Parathyroid adenoma (tissue), 2 donors: Measurements from ENCODE around the gene PDZRN3.

ENCODE experiments used
- H2AFZ ChIP-seq: fragments of 300-600 bp; sonication (generic); one replicate; pipeline ENCODE4 v1.7.0; 2017; ENCODE audit warnings: antibody characterized with exemption, mild to moderate bottlenecking
- H3K27ac ChIP-seq: fragments of 300-600 bp; sonication (generic); one replicate; pipeline ENCODE4 v1.7.0; 2017
- H3K27me3 ChIP-seq: fragments of 300-600 bp; sonication (generic); one replicate; pipeline ENCODE4 v1.7.0; 2017; ENCODE audit warnings: low read length; ENCODE audit not compliant: control insufficient read depth, insufficient read depth
- H3K36me3 ChIP-seq: fragments of 300-600 bp; sonication (generic); one replicate; pipeline ENCODE4 v1.7.0; 2017; ENCODE audit warnings: low read length; ENCODE audit not compliant: control insufficient read depth, insufficient read depth
- H3K4me1 ChIP-seq: fragments of 300-600 bp; sonication (generic); one replicate; pipeline ENCODE4 v1.7.0; 2017; ENCODE audit warnings: control low read depth
- H3K4me2 ChIP-seq: fragments of 300-600 bp; sonication (generic); one replicate; pipeline ENCODE4 v1.7.0; 2017; ENCODE audit warnings: low read length
- H3K4me3 ChIP-seq: fragments of 300-600 bp; sonication (generic); one replicate; pipeline ENCODE4 v1.7.0; 2017; ENCODE audit warnings: low read depth, low read length
- H3K79me2 ChIP-seq: fragments of 300-600 bp; sonication (generic); one replicate; pipeline ENCODE4 v1.7.0; 2017; ENCODE audit warnings: control low read depth
- H3K9ac ChIP-seq: fragments of 300-600 bp; sonication (generic); one replicate; pipeline ENCODE4 v1.7.0; 2017; ENCODE audit warnings: mild to moderate bottlenecking
- H3K9me3 ChIP-seq: fragments of 300-600 bp; sonication (generic); one replicate; pipeline ENCODE4 v1.7.0; 2017; ENCODE audit warnings: low read length; ENCODE audit not compliant: control insufficient read depth
- CTCF ChIP-seq: fragments of 300-600 bp; sonication (generic); IDR thresholded peaks from one replicate; pipeline ENCODE4 v1.7.0; 2017; ENCODE audit warnings: antibody characterized with exemption, mild to moderate bottlenecking
- donor health status: primary hyperparathyroidism.

PDZRN3 gene

GRCh38 chr3:73626106-73626505, 1.4 kb upstream of the PDZRN3 start:
- H3K27ac ChIP-seq = no peak overlapping the region
- H3K9ac ChIP-seq = no peak overlapping the region
- no peaks in the 10 kb centered on the region for H3K9me3 ChIP-seq
- no peak for TF ChIP-seq CTCF
- no peaks in the 10 kb centered on the region for H3K27me3 ChIP-seq
- no peaks in the 10 kb centered on the region for H3K4me1 ChIP-seq
- H3K4me2 ChIP-seq = no peak overlapping the region
- no peak overlapping the region for H3K4me3 ChIP-seq
- H3K36me3 ChIP-seq = no peaks in the 10 kb centered on the region
- no peak overlapping the region for H2AFZ ChIP-seq
- H3K79me2 ChIP-seq = no peaks in the 10 kb centered on the region

GRCh38 chr3:73624017-73624820, 522 bp downstream of the PDZRN3 start:
- no peaks in the 10 kb centered on the region for H3K27me3 ChIP-seq
- H3K79me2 ChIP-seq = no peaks in the 10 kb centered on the region
- H3K4me1 ChIP-seq = no peaks in the 10 kb centered on the region
- peak overlapping the region; percentile 69 for H3K4me3 ChIP-seq
- H3K27ac ChIP-seq = no peak overlapping the region
- H3K36me3 ChIP-seq = no peaks in the 10 kb centered on the region
- no peak overlapping the region for H3K9ac ChIP-seq
- peak overlapping the region; percentile 97 for H3K4me2 ChIP-seq
- TF ChIP-seq CTCF = no peak
- H2AFZ ChIP-seq = peak overlapping the region; percentile 80
- no peaks in the 10 kb centered on the region for H3K9me3 ChIP-seq

GRCh38 chr3:73623346-73623745, 1.4 kb downstream of the PDZRN3 start:
- H3K36me3 ChIP-seq = no peaks in the 10 kb centered on the region
- no peak for TF ChIP-seq CTCF
- H3K79me2 ChIP-seq = no peaks in the 10 kb centered on the region
- no peaks in the 10 kb centered on the region for H3K9me3 ChIP-seq
- peak overlapping the region; percentile 30 for H3K4me3 ChIP-seq
- H3K27ac ChIP-seq = no peak overlapping the region
- H3K4me2 ChIP-seq = peak overlapping the region; percentile 31
- H3K9ac ChIP-seq = no peak overlapping the region
- H3K27me3 ChIP-seq = no peaks in the 10 kb centered on the region
- no peaks in the 10 kb centered on the region for H3K4me1 ChIP-seq
- no peak overlapping the region for H2AFZ ChIP-seq

- peak overlapping the region; percentile 28 for H3K4me3 ChIP-seq
- H3K79me2 ChIP-seq = no peaks in the 10 kb centered on the region
- no peaks in the 10 kb centered on the region for H3K4me1 ChIP-seq
- H3K27ac ChIP-seq = no peak overlapping the region
- peak overlapping the region; percentile 53 for H3K4me2 ChIP-seq
- peak overlapping the region; percentile 0 for H2AFZ ChIP-seq
- no peak overlapping the region for H3K9ac ChIP-seq
- no peaks in the 10 kb centered on the region for H3K9me3 ChIP-seq
- H3K27me3 ChIP-seq = no peaks in the 10 kb centered on the region
- no peak for TF ChIP-seq CTCF
- no peaks in the 10 kb centered on the region for H3K36me3 ChIP-seq
Measured at GRCh38 chr3:73622091-73622805, 2.5 kb downstream of the PDZRN3 start.
